Measurements from ENCODE around the gene ATP6V0D1.
"Not testable (repeated sequence)": the region's sequence is repeated elsewhere in the genome, so short reads cannot be mapped to it uniquely, and the experiment has no call there.

The ATP6V0D1 gene

DNA sequence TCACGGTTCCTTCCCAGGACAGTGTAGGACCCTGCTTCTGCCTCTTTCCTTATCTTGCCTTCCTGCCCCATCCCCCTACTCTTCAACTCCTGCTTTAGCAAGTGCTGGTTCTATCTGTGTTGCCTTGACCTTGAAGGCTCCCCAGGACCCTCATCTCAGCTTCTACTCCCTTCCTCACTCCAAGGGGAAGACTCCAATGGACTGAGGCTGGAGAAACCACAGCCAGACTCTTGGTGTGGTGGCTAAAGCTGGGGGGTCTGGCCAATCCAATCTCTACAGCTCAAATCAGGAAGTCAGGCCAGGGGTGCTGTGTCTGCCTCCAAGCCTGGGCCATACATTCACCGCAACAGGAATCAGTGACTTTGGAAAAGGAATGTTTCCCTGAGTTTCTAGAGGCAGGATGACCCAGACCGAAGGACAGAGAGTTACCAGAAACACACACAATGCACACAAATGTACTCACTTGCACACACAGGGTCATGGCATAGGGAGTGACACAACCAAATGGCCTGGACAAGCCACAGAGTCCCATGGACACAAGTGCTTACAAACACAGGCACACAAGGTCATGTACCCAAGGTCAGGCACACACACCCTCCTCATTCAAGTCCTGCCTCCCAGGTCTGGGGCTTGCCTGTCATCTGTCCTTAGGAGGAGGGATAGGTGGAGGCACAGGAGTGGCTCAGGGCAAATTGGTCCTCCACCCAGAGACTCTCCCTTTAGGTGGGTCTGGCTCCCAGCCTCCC is 51.7 kb downstream of the ATP6V0D1 start:
- DNase-seq (ENCODE audit: low read depth, low spot score) = no peak

DNA sequence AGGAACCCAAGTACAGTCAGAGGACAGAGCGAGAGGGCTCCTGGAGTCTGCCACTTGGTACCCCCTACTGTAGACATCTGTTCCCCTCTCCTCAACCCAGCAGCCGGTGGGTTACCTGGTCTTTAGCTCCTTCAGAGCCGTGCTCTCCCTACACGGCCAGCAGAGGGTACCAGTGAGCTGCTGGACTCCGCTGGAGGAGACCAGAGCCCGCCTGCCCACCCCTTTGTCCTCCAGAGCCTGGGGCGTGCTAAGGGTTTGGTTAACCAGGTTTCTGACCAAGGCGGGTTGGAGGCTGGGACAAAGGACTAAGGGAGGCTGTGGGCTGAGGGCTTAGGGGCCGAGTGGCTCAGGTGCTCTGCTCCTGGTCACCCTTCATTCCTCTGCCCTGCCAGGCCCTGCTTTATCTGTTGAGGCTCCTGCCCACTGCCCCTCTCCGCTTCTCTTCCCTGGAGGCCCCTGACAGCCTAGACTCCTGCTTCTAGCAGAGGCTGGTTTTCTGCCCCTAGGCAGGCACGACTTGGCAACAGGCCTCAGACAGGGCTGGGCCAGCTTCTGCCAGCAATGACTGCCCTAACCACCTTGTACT is 52.7 kb downstream of the ATP6V0D1 start:
- peak; percentile 84 for DNase-seq (ENCODE audit: low read depth, low spot score)

DNA sequence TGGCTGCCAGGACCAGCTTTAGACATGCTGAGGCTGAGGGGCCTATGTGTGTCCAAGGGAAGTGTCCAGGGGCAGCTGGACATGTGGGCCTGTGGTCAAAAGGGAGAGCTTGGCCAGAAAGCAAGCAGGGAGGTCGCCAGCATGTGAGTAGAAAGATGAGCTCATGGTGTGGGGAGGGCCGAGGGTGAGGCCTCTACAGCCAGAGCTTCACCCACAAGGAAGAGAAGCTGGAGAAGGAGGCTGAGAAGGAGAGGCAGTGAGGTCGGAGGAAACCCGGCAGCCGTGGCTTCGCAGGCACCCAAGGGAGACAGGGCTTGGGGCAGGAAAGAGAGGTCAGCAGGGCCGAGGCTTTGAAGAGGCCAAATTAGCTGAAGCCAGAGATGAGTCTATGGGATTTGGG is 54.0 kb downstream of the ATP6V0D1 start:
- DNase-seq (ENCODE audit: low read depth, low spot score) = no peak

- DNase-seq (ENCODE audit: low read depth, low spot score) = no peak
These were observed 54.9 kb downstream of the ATP6V0D1 start for GRCh38 chr16:67426022-67426421.

DNA sequence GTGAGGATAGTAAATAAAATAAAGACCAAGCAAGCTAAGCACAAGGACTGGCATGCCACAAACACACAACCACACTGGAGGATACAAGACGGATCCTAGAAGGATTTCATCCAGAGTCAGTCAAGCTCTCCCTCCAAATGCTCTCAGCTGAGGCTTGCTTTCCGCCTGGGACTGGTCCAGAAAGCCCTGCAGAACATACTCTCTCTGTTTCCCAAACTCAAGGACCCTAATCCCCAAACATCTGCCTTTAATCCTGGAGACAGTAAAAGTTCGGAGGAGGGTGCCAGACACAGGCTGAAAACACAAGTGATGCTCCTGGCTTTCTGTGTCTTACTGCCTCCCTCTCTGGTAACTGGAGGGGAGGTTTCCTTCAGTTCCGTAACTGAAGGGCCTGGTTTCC is 55.4 kb downstream of the ATP6V0D1 start:
- no peak for DNase-seq (ENCODE audit: low read depth, low spot score)

DNA sequence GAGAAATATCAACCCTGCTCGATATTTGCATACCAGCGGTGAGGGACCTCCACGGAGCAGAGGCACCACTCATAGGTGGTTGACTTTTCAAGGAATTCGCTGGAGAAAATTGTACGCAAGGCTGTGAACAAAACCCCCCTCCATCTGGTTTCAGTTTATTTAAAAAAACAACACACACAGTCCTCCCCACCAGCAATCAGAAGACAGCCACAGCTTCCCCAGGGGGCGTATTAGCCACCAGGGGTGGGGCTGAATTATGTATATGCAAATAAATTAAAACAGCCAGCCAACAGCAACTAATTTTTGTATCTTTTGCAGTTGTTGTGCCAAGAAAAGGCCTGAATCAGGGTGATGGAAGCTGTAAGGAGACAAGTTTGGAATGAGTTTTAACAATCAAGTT is 55.9 kb downstream of the ATP6V0D1 start:
- DNase-seq (ENCODE audit: low read depth, low spot score) = no peak

DNA sequence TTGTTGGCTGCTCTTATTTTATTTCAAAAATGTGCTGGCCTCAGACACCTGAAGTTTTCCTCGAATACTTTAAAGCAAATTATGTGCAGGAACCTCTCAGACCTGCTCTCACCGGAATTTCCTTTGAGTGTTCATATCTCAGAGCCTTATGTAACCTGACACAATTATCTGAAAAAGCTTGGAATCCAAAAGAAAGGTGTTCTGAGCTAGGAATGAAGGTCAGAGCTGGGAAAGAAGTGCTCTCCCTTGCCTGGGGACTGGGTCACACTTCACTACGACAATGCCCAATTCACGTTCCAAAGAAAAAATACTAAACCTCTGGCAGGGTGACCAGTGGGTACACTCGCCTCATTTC is 56.7 kb downstream of the ATP6V0D1 start:
- no peak for DNase-seq (ENCODE audit: low read depth, low spot score)

GRCh38 chr16:67423611-67424260 is 57.2 kb downstream of the ATP6V0D1 start:
- no peak for DNase-seq (ENCODE audit: low read depth, low spot score)

GRCh38 chr16:67423015-67423414 is 57.9 kb downstream of the ATP6V0D1 start:
- no peak for DNase-seq (ENCODE audit: low read depth, low spot score)

- no peak for DNase-seq (ENCODE audit: low read depth, low spot score)
These were observed 59.9 kb downstream of the ATP6V0D1 start for GRCh38 chr16:67421030-67421429.

DNA sequence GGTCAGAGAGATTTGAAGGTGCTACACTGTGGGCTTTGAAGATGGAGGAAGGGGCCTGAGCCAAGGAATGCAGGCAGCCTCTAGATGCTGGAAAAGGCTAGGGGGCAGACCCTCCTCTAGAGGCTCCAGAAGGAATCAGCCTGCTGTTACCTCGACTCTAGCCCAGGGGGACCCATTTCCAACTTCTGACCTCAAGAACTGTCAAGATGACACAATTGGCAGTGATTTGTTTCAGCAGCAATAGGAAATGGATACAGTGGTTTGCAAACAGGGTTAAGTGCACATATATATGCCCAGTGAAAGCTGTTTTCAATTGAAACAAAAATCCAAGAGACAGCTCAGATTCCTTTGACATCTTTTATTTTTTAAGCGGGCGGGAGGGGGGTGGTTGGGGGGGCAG is 61.0 kb downstream of the ATP6V0D1 start:
- DNase-seq (ENCODE audit: low read depth, low spot score) = no peak

GRCh38 chr16:67419502-67419901 is 61.5 kb downstream of the ATP6V0D1 start:
- no peak for DNase-seq (ENCODE audit: low read depth, low spot score)

DNA sequence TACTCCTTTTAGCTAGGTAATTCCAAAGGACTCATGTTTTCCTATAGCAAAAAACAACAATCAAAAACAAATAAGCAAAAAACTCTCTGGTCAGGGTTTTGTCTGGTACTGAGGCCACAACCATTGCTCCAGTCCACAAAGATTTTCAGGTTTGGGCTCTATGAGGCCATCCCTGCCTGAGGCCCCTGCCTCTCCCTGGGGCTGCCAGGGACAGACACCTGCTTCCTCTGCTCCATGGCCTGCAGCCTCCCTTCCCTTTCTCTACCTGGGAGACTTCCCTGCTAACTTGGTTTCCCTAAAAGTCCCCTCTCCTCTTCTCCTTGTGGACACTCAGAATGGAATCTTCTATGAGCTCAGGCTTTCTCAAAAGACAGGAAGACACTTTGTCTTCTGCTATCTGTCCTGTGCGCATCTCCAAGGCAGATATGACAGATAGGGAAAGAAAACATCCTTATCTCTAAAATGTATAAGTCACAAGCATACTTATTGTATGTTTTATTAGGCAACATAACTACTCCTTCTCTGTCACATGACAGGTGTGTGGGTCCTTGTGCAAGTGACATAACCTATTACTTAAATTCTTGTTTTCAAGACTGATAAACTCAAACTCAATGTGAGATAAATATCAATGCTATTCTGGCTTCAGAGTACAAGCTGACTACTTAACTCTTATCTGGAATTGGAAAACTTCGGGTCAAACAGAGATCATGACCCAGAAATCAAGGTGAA is 63.5 kb downstream of the ATP6V0D1 start:
- no peak for DNase-seq (ENCODE audit: low read depth, low spot score)

- DNase-seq (ENCODE audit: low read depth, low spot score) = peak; percentile 90
These were observed 64.8 kb downstream of the ATP6V0D1 start, which contains the start of gene ZDHHC1 for GRCh38 chr16:67415872-67416793. Gene ZDHHC1, minus strand, starts transcription at chr16:67416477. Its CDS starts 8,702 bp downstream, at chr16:67407775.

- not testable (repeated sequence) for DNase-seq (ENCODE audit: low read depth, low spot score)
These were observed 65.5 kb downstream of the ATP6V0D1 start for GRCh38 chr16:67415421-67415820.

- DNase-seq (ENCODE audit: low read depth, low spot score) = no peak
These were observed 66.7 kb downstream of the ATP6V0D1 start for GRCh38 chr16:67413978-67414911.

GRCh38 chr16:67412294-67412693 is 68.7 kb downstream of the ATP6V0D1 start:
- DNase-seq (ENCODE audit: low read depth, low spot score) = peak; percentile 78

DNA sequence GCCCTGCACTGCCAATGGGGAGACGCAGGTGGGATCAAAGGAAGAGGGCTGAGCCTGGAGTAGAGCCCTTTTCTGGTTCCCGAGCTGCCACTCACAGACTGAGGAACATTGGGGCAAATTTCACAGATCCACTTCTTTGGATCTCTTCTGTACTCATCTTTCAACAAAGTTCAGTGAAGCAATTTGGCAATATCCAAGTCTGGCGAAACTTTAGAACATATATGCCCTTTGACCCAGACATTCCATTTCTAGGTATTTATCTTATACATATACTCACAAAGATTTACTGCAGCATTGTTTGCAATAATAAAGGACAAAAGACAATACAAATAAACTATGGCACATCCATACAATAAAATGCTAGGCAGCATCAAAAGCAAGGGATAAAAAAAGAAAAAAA is 69.6 kb downstream of the ATP6V0D1 start:
- no peak for DNase-seq (ENCODE audit: low read depth, low spot score)

DNA sequence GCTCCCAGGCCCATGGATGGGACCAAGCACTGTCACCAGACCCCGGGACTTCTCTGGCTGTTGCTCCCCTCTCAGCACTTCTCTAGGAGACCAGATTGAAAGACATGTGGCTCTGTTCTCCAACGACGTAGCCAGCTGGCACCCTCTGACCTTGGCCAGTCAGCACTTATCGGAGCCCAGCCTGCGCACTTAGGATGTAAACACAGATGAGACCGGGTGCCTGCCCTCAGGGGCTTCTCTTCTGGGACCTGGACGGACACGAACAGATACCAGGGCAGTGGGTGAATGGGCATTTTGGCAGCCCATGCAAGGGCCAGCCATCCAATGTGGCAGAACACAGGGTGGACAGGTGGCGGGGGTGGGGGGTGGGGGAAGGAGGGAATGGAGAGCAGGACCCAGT is 71.3 kb downstream of the ATP6V0D1 start:
- DNase-seq (ENCODE audit: low read depth, low spot score) = no peak
